Measurements from ENCODE around the gene PADI1.

PADI1 gene

DNA sequence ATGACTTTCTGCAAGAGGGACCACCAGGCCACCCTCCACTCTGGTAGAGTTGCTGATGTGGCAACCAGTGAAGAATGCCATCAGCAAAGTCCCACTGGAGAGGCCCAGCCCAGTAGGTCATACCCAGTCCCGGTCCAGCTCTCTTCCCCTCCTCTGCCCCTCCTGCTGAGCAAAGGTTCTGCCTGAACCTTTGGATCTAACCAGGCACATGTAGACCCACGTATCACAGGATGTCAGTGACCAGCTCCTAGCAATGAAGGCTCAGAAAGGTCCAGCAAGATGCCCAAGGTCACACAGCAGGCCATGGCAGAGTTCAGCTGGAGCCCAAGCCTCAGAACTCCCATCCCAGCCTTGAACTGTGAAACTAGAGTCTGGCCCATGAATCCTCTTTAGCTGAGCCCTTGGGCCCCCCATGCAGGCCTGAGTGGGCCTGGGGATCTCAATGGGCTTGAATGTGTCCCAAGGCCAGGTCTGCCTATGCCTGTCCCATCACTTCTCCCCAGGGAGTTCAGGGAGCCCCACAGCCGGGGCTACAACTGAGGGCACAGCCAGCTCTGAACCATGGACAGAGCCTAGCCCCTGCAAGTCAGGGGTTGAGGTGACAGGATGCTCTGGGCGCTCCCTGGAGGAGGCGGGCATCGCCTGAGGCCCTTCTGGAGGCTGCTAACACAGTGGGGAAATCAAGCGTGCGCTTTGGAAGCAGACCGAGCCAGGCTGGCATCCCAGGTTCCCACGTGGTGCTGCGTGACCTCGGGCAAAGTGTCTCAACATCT is 21.4 kb upstream of the PADI1 start:
- DNase-seq: no peak

DNA sequence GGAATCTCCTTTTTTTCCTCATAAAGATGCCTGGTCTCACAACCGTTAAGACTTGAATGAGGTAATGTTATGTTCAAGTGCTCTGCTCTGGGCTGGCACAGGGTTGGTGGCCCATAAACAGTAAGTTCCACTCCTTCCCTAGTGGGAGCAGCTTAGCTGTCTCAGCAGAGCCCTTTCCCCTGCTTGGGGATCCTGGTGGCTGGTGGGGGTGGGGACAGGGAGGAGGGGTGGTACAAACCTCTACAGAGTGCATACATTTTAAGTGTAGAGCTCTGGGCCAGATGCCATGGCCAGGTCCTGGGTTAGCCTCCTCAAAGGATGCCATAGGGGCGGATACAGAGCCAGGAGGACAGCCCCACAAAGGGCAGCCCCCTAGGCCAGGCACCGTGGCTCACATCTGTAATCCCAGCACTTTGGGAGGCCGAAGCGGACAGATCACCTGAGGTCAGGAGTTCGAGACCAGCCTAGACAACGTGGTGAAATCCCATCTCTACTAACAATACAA is 20.7 kb upstream of the PADI1 start:
- DNase-seq: no peak

DNA sequence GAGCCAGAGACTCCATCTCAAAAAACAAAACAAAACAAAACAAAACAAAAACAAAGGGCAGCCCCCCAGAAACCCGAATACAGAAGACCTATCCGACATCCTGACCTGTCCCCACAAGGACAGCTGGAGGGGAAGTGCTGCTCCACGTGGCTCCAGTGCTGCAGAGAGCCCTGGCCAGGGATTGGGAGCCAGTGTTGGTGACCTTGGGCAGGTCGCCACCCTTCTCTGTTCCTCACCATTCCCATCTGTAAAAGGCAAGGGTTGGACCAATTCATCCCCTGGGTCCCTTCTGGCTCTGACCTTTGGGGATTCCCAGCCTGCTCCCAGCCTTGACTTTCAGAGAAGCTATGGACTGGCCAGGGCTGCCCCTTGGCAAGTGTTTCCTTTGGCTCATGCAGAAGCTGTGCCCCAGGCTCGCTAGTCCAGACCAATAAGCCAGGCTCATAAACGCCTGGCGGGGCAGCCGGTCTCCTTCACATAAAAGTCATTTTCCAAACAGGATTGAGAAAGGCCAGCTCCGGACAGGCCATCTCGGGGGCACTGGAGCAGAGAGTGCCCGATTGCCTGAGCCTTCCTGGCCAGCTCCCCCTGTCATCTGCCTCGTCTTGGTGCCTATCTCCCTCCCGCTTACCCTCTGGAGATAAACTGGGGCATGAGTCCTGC is 20.0 kb upstream of the PADI1 start:
- no peak for DNase-seq

DNA sequence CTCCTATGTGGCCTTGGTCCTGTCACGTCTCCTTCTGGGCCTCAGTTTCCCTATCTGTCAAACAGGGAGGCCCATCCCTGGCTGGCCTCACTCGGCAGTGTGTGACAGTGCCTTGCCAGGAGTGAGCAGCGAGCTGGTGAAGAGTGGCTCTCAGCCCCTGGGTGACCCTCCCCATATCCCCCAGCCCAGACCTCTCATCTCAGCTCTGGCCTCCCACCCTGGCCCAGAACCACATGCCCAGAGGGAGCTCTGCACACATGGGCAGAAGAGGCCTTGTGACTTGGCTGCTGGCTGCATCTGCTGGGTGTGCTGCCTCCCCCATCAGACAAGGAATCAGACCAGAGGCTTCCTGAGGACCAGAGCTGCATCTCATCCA is 19.5 kb upstream of the PADI1 start:
- DNase-seq: no peak

DNA sequence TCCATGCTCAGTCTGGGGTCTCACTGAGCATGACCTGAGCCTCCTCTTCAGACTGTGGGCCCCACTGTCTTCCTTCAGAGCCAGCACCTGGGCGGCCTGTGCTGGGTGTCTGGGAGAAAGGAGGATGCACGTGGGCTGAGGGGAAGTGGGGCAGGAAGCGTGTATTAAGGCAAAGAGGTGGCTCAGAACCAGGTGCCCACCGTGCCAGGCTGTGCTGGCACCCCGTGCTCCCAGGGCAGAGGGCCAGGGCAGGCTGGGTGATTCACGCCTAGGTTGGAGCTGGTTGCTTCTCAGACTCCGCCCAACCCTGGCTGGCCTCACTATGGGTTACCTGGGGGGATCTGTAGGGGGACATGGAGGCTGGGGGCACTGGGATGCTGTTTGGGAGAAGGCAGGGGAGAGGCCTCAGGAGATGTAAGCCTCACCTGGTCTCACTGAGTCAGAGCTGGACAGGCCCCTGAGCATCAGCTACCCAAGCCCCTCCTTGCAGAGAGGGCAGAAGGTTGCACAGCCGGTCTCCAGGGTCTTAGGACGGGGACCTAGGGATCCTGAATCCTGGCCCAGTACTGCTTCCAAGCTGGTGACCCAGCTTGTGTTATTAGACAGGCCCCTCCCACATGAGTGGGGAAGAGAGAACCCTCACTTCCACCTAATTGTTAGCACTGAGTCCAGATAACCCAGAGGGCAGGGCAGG is 18.6 kb upstream of the PADI1 start:
- no peak for DNase-seq

DNA sequence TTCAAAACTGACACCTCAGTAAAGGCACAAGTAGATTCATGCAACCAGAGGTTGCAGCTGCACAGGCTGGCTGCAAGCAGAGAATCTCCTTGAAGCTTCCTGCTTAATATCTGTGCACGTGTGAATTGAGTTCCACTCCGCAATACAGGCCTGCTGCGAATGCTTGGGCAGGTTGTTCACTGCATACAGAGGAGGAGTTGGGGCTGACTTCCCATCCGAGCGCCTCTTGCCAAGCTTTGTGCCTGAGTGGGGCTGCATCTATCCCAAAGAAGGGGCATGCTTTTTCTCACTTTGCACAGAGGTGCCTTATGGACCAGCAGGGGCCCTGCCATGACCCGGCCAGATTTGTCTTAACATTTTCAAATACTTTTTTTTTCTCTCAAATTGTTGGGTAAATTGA is 17.9 kb upstream of the PADI1 start:
- no peak for DNase-seq

DNA sequence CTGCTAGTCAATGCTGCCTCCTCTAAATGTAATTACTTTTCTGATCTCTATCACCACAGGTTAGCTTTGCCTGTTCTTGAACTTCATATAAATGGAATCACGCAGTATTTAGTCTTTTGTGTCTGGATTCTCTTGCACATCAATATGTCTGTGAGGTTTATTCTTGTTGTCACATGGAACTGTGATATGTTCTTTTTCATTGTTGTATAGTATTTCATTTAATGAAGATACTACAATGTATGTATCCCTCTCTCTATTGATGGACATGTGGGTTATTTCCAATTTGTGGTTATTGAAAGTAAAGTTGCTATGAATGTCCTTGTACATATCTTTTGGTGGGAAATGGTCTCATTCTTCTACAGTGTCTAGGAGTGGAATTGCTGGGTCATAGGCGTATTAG is 16.7 kb upstream of the PADI1 start:
- no peak for DNase-seq

DNA sequence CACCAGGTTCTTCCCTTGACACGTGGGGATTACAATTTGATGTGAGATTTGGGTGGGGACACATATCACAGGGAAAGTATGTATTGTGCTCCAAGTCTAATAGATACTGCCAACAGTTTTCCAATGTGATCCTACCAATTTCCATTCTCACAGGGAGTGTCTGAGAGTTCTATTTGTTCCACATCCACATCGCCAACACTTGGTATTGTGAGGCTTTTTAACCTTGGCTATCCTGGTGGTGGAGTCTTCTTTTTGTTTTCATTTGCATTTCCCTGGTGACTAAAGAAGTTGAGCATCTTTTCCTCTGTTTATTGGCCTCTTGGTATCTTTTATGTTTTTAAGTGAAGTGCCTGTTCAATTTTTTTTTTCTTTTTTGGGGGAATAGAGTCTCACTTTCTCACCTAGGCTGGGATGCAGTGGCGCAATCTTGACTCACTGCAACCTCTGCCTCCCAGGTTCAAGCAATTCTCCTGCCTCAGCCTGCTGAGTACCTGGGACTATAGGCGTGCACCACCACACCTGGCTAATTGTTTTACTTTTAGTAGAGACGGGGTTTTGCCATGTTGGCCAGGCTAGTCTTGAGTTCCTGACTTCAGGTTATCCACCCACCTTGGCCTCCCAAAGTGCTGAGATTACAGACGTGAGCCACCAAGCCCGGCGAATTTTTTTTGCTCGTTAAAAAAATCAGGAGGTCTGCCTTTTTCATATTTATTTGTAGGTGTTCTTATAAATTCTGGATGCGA is 15.9 kb upstream of the PADI1 start:
- no peak for DNase-seq

DNA sequence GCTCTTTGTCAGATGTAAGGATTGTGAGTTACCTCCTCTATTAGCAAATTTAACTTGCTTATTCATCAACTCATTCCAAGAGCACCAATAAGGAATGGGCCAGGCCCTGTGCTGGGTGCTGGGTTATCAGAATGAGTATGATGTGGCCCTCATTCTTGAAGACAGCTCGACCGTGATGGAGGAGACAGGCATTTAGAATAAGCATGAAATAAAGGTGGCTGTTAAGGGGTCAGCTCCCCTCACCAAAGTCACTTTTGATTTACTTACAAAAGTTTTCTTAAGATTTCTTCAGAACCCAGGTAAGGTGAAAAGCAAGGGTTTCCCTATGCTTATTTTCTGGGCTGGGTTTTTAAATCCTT is 15.3 kb upstream of the PADI1 start:
- DNase-seq: no peak

DNA sequence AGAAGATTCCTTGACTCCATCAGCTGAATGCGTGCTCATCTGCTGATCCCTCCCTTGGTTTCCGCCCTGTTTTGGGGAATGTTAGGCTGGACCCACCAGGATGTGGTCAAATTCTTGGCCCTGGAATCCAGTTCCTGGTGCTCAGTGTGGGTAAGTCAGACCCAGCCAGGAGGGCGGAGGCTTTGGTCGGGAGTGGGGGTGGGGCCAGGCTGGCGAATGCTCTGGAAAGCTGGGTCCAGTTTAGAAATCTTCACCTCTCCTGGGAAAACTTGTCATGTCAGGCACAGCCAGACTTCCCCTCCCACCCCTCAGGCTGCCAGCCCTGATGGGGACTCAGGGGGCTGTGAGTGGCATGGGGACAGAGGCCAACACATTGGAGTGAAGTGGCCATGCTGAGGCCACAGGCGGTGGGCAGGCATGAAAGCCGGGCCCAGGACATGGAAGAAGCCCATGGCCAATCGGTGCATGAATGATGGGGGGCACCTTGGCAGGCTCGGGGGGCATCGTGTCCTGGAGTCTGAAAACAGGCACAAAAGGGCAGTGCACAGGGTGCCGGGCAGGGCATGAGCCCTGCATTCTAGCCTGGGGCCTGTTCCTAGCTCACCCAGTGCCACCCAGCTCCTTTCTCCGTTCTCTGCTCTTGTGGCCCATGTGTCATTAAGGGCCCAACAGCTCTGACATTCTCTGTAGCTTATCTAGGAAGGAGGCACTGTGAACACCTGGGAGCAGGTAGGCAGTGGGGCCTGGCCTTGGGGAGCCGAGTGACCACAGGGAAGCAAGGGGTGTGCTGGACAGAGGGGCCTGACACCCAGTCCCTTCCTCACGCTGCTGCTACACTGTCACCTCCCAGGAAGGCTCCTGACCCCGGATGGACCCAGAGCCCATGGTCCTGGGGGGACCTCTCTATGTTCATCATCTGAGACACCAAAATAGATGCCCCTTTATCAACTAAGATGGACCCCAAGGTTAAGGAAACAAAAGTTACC is 14.6 kb upstream of the PADI1 start:
- no peak for DNase-seq

DNA sequence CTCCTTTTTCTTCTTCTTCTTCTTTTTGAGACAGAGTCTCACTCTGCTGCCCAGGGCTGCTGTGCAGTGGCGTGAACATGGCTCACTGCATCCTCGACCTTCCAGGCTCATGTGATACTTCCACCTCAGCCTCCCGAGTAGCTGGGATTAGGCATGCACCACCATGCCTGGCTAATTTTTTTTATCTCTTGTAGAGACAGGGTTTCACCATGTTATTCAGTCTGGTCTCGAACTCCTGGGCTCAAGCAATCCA is 13.0 kb upstream of the PADI1 start:
- DNase-seq: no peak

DNA sequence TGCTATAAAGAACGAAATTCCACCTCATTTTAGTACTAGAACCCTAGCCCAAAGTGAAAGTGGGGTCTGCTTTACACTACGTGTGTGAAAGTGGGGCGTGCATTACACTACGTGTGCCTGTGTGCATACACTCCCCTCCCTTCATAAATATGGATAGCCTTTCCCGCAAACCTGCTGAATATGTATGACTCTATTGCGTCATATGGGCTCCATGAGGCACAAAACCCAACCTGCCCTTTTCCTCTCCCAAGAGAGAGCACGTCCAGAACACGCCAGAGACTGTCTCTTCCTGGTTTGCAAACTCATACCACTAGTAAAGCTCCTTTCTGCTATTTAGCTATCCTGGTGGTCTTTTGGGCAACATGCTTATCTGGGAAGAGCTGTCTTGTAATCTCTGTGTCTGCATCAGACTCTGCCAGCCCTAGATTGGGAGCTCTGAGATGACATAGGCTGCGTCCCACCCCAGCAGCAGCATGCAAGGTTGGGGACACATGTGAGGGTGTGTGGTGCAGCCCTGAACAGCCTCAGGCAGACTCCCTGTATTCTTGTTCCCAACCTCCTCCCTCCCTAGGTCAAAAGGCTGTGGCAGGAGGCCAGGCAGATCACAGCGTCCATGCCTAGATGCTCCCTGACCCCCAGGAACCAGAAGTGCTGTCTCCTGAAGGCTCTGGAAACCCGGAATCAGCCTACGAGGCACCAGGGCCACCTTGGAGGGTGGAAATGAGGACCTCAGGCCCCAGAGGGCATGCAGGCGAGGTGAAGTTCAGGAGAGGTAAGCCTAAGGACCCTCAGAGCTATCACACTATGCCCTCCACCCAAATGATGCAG is 12.3 kb upstream of the PADI1 start:
- DNase-seq: no peak

DNA sequence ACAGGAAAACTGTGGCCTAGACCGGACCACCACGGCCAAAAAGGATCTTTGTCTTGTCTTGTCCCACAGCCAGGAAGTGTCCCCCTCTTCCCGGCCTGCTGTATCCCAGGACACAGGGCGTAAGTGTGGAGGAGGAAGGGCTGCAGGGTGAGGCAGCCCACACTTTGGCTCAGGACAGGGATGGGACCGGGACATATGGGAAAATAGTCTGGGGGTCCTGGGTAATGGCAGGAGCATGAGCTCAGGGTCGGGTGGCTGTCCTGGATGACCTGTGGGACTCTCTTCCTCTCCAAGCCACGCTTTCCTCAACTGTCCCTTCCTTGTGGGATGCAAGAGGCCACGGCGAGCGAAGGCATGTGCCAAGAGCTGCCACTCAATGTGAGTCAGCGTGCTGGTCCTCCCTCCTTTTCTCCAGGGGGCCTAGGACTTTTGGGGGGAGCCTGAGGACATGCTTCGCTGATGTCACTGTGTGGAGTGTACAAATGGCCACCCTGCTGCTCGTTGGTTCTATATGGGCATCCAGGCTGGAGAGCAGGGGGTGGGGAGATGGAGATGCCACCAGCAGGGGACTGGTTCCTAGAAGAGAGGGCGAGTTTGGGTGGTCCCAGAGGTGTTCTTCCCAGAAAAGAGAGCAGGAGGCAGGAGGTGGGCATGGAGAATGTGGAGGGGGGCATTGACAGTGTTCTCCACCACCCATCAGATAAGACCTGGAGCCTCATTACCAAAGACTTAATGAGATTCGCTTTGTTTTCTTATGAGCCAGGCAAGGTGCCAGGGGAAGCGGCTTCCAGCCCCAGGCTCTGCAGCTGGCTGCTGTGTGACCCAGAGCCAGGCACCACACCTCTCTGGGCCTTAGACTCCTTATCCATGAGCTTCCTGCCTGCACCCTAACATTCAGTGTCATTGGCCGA is 11.5 kb upstream of the PADI1 start:
- DNase-seq: no peak

DNA sequence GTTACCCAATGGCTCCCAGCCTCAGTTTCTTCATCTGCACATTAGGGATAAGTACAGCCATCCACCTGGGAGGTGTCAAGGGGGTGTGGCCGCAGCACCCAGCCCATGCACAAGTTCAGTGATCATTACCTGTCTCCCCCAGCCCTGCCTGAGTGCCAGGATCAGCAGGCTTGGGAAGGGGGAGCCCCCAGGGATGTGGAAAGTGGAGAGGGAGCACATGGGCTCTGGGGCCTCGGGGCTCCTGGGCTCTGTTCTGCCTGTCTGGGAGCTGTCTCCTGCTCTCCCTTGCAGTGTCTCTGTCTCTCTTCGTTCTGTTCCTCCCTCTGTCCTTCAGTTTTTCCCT is 10.8 kb upstream of the PADI1 start:
- DNase-seq: no peak

DNA sequence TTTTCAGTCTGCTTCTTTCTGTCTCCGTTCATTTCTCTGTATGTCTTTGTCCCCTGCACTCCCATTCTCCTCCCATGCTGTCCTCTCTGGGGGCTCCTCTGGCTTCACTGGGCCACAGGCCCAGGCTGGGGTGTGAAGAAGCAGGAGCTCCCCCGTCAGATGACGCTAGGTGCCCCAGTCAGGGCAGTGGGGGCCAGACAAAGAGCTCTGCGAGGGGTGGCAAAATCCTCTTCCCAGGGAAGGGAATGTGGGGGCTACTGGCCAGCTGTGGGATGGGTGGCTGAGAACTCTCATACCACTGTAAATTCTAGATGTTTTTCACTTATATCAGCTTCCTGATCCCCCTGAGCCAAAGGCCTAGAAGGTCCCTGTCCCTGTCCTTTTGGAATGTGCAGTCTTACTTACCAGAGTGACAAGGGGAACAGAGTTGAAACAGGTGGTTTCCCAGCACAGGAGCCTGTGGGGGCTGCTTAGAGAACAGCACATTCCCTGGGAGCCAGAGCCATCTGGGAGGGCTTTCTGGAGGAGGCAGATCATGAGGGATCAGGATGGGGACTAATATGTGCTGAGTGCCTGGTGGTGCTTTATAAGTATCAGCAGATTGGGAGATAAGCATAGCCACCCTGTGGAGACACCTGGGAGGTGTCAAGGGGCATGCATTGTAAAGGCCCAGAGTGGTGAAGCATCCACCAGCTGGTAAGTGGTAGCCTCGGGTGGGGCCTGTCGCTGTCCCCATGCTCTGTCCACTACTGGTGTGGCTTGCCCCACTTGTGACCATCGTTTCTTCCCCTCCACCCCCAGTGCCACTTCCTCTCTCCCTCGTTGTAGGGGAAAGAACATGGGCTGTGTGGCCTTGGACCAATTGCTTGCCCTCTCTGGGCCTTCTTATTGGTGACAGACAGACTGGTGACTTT is 10.1 kb upstream of the PADI1 start:
- no peak for DNase-seq

DNA sequence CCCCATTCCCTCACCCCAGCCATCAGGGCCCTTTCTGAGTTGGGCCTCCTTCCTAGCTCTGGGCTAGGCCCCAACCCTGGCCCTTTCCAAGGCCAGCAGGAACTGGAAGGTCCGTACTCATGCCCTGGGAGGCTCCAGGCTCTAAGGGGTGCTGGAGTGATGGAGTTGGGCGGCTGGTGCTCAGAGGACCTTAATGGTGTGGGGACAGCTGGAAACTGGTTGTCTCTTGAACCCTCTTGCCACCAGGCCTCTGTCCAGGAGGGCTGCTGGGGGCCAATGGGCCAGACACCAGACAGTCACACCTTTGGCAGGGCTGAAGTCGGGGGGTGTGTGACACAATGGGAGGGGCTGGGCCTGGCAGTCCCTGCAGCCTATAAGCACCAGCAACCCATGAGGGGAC is 9.2 kb upstream of the PADI1 start:
- DNase-seq: no peak

DNA sequence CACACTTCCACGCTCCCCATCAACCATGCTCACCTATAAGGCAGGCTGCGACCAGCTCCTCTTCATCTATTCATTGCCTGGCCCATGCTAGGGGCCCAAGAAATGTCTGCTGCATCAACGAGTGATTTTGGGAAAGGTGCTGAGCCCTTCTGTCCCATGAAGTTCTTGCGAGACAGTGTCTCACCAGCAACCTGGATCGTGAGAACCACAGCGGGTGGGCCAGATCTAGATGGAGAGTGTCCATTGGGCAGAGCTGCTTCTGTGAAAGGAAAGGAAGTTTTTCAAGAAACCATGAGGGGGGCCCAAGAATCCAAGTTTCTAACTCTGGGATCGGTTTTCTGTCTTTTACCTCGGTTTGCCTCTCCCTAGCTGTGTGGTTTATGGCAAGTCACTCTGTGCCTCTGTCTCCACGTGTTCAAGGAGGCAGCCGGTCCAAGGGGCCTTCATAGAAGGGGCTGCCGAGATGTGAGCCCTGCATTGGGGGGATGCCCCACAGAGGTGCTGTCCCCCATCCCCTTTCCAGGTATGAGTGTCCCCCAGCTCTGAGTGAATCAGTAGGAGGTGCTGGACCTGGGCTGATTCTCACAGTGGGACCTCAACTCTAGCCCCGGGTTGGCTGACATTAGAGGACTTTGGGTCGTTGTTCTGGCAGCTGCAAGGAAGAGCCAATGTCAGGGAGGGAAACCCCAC is 8.3 kb upstream of the PADI1 start:
- DNase-seq: no peak

DNA sequence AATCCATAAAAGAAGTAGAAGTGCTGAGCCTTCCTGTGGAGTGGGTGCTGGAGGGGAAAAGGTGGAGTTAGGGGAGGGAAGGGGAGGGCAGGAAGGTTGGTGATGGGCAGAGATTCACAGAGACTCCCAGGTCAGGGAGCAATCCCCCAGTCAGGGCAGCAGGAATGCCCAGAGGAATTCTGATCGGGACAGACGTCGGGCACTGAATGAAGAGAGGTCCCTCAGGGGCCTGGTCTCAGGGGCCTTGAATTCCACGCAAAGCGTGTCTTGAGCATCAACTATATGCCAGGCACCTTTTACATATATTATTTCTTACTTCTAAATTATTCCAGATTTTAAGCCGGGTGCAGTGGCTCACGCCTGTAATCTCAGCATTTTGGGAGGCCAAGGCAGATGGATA is 7.2 kb upstream of the PADI1 start:
- DNase-seq: no peak
